GM20431 (cell line): ENCODE measurements around the gene FOXP1.

Experiments used
- in situ Hi-C: fragments of 300-500 bp; cut with MseI, MboI; formaldehyde crosslinking; loops from one replicate; pipeline ENCODE4 v1.15.0; 2020; ENCODE audit warnings: low sequenced_read_pairs; ENCODE audit not compliant: unreplicated experiment

Gene FOXP1

DNA sequence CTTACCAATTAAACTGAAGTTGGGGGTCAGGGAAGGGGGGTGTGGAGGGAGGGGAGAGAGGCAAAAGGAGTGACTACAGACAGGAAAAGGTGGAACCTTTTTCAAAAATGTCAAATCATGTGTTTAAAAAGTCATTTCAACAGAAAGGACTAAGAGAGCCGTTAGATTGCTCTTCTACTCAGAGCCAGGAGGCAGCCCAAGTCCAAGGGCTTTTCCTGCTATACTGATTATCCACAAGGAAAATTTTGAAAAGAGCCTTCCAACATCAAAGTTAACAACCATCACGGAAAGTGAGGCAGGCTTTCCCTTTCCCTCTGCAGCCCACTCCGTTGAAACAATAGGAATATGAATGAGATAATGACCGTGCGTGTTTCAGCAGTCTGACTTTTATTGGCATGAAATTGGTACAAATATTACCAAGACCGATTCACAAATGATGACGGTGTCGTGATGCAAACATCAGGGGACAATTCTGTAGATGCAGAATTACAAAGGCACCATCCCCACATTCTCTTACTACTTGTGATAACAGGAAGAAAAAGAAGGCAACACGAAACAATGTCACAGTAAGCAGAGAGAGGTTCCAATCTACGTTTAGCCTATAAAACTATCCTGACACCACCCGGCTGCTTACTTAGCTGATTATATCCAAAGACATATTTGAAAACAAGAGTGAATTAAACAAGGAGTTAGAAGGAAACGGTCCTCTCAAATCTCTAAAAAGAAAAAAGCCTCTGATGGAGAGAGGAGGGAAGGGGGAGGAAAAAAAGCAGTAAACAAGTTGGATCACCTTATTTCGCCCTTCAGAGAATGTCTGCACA lies 453.7 kb downstream of the FOXP1 start:
- in situ Hi-C loops = no loop called here

DNA sequence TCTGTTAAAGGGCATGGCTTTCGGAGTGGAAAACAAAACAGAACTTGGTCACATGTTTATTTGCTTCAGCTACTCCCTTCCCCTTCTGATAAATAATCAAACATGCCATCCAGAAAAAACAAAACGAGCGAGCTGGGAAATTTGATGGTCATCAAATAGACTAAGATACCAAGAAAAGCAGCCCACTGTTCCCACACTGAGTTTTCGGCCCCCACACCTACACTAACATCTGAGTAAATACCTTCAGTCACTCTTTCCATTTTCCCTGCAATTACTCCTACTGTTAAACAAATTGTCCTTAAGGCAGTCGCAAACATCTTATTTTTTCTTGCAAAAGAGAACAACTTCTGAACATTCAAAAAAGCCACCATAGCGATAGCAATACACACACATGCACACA lies 454.6 kb downstream of the FOXP1 start:
- in situ Hi-C loops = no loop called here

DNA sequence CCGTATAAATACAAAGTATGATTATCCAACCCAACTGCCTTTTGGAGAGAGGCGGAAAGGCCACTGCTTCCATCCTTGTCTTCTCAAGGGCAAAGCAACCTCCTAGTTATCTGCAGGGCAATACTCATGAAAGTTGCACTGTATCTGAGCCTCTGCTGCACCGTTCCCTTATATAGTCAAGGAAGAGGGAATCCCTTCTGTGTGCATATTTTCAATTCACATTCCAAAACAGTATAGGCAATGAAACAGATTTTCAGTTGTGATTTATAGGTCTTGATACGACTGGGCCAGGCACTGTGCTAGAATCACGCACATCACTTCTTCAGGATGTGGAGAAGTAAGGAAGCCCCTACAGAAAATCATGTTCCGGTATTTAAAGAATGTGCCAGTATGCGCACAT lies 455.7 kb downstream of the FOXP1 start:
- in situ Hi-C loops = no loop called here

DNA sequence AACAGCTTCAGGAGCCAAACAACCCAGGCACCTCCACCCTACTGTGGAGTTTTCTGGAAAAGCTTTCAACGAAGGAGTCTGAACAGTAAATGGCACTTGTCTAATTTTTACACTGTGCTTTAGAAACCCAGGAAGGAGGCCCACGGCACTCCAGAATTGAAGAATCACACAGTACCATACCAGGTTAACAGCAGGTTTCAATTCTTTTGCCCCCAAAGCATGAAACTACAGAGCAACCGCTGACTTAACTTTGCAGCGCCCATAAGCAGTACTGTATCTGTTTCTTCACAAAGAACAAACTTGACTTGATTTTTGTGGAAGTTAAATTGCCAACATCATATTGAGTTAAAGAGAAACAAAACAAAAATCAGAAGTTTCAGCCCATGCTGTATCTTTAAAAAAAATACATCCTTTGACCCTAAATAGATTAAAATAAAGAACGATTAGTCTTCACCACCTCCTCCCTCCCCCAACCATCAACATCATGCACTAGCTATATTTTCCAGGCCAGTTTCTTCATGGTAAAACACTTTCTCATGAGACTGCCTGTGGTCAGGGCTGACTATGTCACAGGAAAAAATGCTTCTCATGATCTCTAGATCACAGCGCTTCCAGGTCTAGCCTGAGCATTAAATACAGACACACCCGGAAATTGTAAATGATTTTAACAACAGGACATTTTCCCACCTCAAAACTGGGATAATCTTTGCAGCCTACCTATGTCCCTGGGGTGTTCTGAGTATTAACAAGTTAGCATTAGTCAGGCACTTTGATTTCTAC lies 456.3 kb downstream of the FOXP1 start:
- in situ Hi-C loops = no loop called here

DNA sequence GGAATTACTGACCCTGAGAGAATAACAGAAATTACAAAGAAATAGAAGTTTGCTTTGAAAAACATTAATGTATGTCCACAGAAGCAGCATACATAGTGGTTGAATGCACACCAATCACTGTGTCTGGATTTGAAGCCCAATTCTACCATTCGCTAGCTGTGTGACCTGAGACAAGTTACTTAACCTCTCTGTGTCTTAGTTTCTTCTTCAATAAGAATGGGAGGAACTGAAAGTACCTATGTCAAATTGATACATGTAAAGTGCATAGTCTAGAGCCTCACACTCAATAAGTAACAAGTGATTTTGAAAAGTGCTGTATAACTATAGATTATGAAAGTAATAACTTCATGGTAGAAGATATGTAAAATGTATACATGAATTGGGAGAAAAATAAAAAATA lies 457.8 kb downstream of the FOXP1 start:
- in situ Hi-C loops = no loop called here

DNA sequence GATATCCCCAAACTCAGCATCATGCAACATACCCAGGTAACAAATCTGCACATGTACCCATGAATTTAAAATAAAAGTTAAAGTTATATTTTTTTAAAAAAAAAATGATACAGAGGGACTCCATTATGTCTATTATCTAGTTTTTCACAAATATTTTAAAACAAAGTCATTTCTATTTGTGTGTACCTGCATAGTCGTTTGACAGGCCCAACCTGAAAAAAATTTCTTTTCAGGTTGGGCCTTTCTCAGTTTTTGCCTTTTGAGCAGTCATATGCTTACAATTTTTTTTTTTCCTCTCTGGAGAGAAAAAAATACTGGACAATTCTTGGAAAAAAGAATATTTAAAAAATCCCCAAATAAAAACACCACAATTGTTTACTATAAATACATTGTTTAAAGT lies 459.5 kb downstream of the FOXP1 start:
- in situ Hi-C loops = no loop called here

DNA sequence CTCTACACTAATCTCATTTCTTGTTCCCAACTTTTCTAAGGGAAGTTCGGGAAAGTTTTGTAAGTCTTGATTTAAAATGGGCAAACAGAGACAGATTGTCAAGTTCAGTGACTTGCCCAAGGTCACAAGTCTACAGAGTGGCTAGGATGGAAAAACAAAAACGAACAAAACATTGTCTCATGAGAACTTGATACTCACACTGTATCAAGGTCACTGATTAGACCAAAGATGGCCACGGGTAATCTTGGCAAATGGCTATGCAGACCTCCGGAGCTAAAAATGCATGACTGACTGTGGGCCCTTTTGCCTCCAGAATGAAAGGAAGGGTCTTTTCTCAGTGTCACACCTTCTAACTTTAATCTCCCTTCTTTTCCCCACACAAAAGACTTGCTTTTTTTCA lies 460.9 kb downstream of the FOXP1 start:
- in situ Hi-C loops = no loop called here

DNA sequence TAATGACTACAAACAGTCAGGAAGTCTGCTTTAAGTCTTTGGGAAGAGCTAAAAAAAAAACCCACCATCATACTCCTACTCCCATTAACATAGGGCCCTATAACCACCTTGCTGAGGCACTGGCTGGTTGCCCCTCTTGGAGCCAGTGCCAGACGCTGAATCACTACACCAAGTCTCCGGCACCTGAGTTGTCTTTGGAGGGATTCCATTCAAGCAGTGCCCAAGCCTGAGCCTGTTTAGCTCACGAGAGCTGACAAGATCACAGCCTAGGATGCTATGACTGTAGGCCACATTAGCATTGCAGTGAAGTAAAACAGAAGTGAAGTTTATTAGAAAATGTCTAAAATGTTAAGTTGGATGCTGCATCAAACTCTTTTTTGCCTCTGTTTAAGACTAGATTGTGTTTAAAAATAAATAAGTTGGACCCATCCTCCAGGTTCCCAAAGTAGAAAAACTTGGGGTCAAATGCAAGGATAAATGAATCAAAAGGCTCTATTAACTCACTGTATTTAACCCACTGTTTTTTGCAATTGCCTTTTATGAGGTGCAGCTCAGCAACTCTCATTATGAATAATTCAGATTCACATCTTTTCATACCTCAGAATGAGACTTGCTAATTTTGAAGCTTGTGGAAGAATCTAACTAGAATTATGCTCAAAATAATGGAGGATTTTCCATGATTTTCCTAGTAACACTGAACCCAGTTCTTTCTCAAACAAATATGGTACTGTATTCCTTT lies 461.9 kb downstream of the FOXP1 start:
- in situ Hi-C loops = no loop called here

DNA sequence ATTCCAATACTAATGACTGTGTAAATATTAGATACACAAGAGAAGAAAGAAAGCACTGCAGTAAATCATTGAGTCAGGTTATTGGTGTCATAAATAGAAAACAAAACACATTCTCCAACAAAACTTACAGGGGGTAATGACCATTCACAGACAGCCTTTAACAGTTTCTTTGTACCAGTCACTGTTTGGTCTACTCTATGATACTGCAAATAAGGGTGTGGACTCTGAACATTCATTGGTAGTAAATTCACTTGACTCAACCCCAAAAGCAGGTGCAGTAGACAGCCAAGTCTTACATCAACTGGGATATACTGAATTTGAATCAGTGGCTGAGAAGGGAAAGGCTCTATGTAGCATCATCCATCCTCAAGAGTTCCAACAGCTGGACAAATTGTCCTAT lies 463.5 kb downstream of the FOXP1 start:
- in situ Hi-C loops = no loop called here

DNA sequence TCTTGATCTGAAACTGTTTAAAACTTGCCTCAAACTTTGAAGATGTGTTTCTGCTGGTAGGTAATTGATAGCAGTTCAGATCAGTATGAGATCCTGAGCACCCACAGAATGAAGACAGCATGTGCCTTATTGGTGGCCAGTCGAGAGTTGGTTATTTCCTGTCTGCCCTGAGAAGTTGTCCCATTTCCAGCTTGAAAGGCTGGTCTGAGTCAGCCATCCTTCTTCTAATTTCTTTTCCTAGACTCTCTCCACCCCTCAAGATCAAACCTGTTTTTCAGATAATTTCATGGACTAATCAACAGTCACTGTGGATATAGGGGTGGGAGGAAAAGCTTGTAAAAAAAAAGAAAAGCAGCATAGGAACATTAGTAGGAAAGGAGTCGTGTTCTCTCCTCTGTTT lies 464.4 kb downstream of the FOXP1 start:
- in situ Hi-C loops = no loop called here

DNA sequence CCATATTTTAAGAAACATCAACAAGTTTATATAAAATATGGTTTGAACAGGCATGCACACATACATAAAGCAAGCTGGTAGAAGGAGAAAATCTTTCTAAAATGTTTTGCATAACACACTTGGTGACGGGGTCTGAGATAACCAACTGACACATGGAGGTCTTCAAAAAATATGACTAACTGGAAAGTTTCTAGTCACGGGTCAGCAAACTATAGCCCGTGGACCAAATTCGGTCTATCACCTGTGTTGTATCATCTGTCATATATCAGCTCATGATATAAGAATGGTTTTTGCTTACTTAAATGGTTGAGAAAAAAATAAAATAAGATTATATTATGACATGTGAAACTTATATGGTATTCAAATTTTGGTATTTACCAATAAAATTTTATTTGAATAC lies 465.1 kb downstream of the FOXP1 start:
- in situ Hi-C loops = no loop called here

DNA sequence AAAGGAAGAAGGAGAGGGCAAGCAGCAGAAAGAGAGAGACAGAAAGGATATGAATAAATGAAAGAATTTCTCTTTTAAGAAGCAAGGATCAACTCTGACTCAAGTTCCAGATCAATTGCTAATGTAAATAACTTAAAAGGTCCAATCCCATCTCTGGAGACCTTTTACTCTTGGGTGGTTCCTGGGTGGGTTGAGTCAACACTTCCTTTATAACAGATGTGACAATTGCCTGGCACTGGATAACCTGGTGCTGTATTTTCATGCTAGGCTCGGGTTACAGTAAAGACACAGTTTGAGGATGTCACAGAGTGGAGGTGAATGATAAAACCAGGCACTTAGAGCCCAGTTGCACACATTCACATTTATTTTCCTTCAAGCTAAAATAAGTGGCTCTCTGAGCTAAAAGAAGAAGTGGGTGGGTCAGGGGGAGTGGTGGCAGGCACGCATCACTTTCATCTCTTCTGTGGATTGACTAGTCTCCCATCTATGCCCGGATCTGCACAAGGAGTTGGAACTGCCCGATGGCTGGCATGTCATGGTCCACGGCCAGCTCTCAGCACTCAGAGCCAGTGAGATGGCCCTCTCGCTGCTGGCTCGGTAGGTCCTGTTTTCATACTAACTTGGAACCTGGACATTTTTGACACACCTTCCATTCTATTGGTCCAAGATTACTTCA lies 465.8 kb downstream of the FOXP1 start:
- in situ Hi-C loops = no loop called here

DNA sequence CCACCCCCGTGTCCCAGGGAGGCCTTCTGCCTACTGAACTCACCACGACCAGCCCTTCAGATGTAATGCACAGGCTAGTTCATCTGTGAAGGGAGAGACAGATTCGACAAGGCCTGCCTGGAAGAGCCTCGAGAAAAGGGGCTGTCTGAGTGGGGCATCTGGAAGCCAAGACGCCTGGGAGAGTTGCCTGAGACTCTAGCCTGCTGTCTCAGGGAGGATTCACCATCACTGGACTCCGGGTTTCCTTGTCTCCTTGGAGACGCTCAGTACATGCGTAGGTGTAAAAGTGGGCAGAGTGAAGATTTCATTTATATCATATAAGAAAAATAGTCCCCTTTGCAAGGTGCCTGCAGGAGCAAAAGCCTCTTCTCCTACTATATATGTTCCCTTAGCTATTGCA lies 468.9 kb downstream of the FOXP1 start:
- in situ Hi-C loops = no loop called here

DNA sequence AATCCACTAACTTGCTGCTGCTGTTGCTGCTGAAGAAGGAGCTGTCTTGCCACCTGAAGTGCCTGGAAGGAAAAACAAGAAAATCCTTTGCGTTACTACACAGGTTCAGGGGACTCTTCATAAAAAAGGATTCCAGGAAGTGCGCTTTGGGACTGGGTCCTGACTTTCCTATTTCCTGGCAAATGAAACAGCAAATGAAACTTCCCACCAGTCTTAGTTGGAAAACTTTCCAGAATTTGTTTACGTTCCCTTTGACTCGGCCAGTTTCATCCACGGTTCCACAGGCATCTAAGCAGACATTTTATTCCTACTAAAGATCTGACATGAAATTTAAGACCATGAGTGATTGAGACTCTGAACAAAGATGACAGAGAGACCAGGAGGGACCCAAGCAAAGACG lies 471.0 kb downstream of the FOXP1 start:
- in situ Hi-C loops = no loop called here

DNA sequence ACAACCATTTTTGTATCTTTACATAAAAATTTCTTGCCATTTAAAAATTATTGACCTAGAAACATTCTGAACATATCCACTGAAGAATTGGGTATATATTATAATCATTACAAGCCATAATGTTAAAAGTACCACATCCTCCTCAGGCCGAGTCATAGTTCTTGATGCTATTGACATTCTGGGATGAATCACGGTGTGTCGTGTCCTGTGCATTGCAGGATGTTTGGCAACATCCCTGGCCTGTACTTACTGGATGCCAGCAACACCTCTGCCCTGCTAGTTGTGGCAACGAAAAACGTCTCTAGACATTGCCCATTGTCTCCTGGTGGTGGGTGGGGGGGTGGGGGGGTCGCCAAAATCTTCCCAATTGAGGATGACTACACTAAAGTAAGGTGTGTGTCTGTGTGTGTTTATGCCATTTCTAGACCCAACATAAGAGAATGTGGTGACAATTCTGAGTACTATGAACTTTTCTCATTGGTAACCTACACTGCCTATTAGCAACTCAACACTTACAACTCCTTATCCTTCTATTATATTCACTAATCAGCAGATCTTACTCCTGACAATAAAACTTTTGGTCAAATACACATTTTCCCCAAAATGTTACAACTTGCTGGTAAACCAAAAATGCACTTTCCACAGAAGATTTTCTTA lies 471.6 kb downstream of the FOXP1 start:
- in situ Hi-C loops = no loop called here

DNA sequence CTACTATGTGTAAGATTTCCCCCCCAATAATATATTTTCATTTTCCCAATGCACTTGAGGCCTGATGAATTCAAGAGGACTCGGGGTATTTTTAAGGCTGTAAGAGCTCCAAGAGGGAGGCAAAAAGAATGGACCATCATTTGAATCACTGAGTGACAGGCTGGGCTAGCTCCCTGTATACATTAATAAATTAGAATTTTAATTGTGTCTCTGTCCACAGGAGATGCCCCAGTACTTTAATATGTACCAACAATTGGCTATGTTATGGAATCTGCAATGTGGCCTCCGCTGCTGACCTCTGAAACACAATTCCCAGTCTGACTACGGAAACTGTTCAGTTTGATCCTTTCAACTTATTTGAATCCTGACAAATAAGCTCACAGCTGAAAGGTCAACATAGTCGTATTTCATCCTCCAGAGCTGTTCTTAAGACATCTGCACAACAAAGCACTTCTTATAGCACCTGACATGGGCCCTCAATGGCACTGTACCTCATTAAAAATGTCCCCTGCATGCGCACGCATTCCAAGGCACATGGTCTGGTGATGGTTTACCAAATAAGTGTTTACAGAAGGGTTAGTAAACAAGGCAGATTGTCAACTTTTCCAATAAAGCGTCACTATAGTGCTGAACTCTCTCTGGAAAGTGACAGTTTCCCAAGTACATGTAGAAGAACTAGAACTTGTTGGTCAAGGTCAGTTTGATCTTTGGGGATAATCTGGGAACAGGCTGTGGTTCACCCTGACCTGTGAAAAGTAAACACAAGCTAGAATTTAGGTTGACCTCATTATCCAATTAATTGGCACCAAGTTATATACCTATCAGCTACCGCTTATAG lies 472.9 kb downstream of the FOXP1 start:
- in situ Hi-C loops = no loop called here

DNA sequence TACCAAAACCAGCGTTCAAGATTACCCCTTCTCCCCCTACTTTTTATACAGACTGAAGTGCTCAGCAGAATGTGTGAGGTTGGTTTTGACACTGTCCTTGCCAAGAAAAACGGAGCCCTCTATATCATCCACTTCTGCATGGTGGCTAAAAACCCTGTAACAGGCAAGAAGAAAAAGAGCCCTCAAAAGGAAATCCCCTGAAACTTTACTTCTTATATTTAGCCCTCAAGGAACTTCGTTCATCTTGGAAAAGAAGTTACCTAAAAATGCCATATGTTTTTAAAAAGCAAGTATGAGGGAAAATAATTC lies 473.6 kb downstream of the FOXP1 start:
- in situ Hi-C loops = no loop called here

DNA sequence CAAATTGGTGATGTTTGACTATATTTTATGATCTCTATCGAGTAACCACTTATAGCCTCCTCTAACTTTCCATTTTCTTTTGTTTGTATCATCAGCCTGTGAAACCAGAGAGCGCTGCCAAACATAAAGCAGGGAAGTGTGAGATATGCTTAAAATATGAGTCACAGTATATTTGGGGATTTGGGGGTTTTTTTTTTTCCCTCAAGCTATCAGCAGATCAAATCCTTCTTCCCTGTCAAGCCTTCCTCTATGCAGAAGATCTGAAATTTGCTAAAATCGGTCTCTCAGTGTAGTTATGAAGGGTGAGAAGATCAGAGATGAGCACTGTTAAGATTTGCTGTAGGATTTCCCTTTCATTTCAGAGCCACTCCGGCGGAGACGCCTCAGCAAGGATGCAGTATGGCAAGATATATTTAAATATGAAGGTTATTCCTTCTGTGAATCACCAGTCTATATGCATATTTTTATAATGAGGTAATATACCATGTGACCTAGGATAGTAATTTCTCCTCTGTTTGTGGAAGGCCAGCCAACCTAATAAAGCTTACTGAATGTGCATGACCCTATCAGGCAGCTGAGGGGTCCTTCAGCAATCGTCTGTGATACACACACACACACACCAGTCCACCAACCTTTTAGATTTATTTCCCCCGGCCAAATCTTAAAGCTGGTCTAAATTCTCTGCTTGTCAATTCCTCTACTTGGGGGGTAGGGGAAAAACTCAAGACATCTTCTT lies 474.1 kb downstream of the FOXP1 start:
- in situ Hi-C loops = no loop called here

DNA sequence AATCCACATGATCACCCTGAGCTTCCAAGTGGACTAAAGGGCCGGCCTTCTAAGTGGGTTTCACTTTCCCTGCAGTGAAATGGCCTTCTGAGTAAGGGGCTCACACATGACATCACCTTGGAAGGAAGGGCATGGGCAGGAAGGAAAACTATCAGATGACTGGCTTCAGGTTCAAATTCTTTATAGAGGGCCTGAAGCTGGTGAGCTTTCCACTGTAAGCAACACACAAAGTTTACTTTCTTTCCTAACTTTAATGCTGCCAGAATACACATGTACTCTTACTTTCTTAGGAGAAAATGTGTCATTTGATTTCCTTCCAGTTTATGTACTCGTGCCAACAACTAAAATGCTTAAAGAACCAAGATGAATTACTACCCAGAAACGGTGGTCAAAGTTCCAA lies 475.6 kb downstream of the FOXP1 start:
- in situ Hi-C loops = no loop called here
